Measurements from ENCODE around the gene EDAR. TPM values are rescaled to one million over a fixed set of nuclear protein-coding genes. Genes with fewer than 3 reads are reported as not detected.

Gene EDAR
- polyA plus RNA-seq, 2 of the 4 experiments (the other 2 are of a cell fraction) = 0.05 to 0.26 TPM

- H3K4me1 ChIP-seq = 0 out of 3 replicates have a peak, but pooled peaks cover 3% of the 10 kb centered on the region
- H3K4me3 ChIP-seq = no peak overlapping the region
- ChIA-PET POLR2A (no interaction called here), CTCF (no interaction called here)
- ATAC-seq (no peak), DNase-seq (ENCODE audit: low read depth in 1 of 2, low spot score in 1 of 2) (no peak), FAIRE-seq (no peak)
- 68% methylated on average over 6 of the region's 6 CpGs for WGBS (ENCODE audit: missing lambda C conversion rate)
- TF ChIP-seq RFX5 (IDR thresholded peaks at IDR 0.05) (no peak), NR3C1 (IDR thresholded peaks at IDR 0.05) (no peak), RAD21 (conservative IDR thresholded peaks at IDR 0.05 in 1 of 2, IDR thresholded peaks at IDR 0.05 in 1 of 2) (no peak), MAFK (IDR thresholded peaks at IDR 0.05; ENCODE audit: partially characterized antibody) (no peak), EHMT2 (IDR thresholded peaks at IDR 0.05; ENCODE audit: low read depth) (no peak), FOXS1 (CRISPR knock-in tag; IDR thresholded peaks at IDR 0.05) (no peak), FOSB (CRISPR knock-in tag; IDR thresholded peaks at IDR 0.05) (no peak), NPAS2 (CRISPR knock-in tag; IDR thresholded peaks at IDR 0.05; ENCODE audit: borderline replicate concordance) (no peak), SREBF2 (IDR thresholded peaks at IDR 0.05) (no peak), USF2 (IDR thresholded peaks at IDR 0.05) (no peak)
- no peak overlapping the region for H3K27ac ChIP-seq
- no peak overlapping the region for H3K4me2 ChIP-seq
- no peaks in the 10 kb centered on the region for H3K9me3 ChIP-seq
Measured at GRCh38 chr2:109029490-109030201, 40.6 kb upstream of the EDAR start.

- ChIA-PET POLR2A (no interaction called here), CTCF (no interaction called here)
- no peak for ATAC-seq
- Histone ChIP-seq H3K4me1 (0 out of 3 replicates have a peak, but pooled peaks cover 3% of the 10 kb centered on the region), H3K27ac (no peak overlapping the region), H3K4me2 (no peak overlapping the region), H3K4me3 (no peak overlapping the region), H3K9me3 (no peaks in the 10 kb centered on the region)
- FAIRE-seq = no peak
- no peak for DNase-seq (ENCODE audit: low read depth in 1 of 2, low spot score in 1 of 2)
- 75% methylated on average over 5 of the region's 5 CpGs for WGBS (ENCODE audit: missing lambda C conversion rate)
- no peak for TF ChIP-seq HMGXB4 (CRISPR knock-in tag; IDR thresholded peaks at IDR 0.05; ENCODE audit: borderline replicate concordance)
- TF ChIP-seq ZC3H11A (IDR thresholded peaks at IDR 0.05) = peak; percentile 71
Measured at GRCh38 chr2:109028738-109029489, 39.9 kb upstream of the EDAR start.

- Histone ChIP-seq H3K9me3 (no peaks in the 10 kb centered on the region), H3K4me1 (0 out of 3 replicates have a peak, but pooled peaks cover 3% of the 10 kb centered on the region), H3K4me2 (no peak overlapping the region), H3K4me3 (no peak overlapping the region), H3K27ac (no peak overlapping the region)
- ATAC-seq (0 out of 6 replicates have a peak, but pooled peaks of 1 of the 2 experiments have one; percentile 18), DNase-seq (ENCODE audit: low read depth in 1 of 2, low spot score in 1 of 2) (no peak), FAIRE-seq (no peak)
- ChIA-PET POLR2A (no interaction called here), CTCF (no interaction called here)
- 81% methylated on average over 6 of the region's 6 CpGs for WGBS (ENCODE audit: missing lambda C conversion rate)
- no peak for TF ChIP-seq HOXB13 (CRISPR knock-in tag; IDR thresholded peaks at IDR 0.05; ENCODE audit: low read depth)
- no peak for TF ChIP-seq POLR2A (IDR thresholded peaks at IDR 0.05; ENCODE audit: low read length)
Measured at GRCh38 chr2:109028277-109028676, 39.3 kb upstream of the EDAR start.

GRCh38 chr2:109027702-109028101 is 38.7 kb upstream of the EDAR start:
- ATAC-seq (no peak; a peak in 1 of 6 replicates), FAIRE-seq (no peak), DNase-seq (ENCODE audit: low read depth in 1 of 2, low spot score in 1 of 2) (no peak)
- Histone ChIP-seq H3K27ac (no peak overlapping the region), H3K4me2 (no peak overlapping the region), H3K4me1 (0 out of 3 replicates have a peak, but pooled peaks cover 3% of the 10 kb centered on the region), H3K9me3 (no peaks in the 10 kb centered on the region), H3K4me3 (no peak overlapping the region)
- ChIA-PET POLR2A (no interaction called here), CTCF (no interaction called here)
- 85% methylated on average over 5 of the region's 5 CpGs for WGBS (ENCODE audit: missing lambda C conversion rate)
- TF ChIP-seq MAFK (IDR thresholded peaks at IDR 0.05; ENCODE audit: partially characterized antibody) = no peak
- no peak for TF ChIP-seq POLR2AphosphoS2 (conservative IDR thresholded peaks at IDR 0.05; ENCODE audit: low read length)
- no peak for TF ChIP-seq REST (IDR thresholded peaks at IDR 0.05)
- no peak for TF ChIP-seq ZC3H11A (IDR thresholded peaks at IDR 0.05)
- TF ChIP-seq CHD4 (IDR thresholded peaks at IDR 0.05; ENCODE audit: borderline replicate concordance) = no peak
- TF ChIP-seq EHMT2 (IDR thresholded peaks at IDR 0.05; ENCODE audit: low read depth) = no peak
- no peak for TF ChIP-seq HMGXB4 (CRISPR knock-in tag; IDR thresholded peaks at IDR 0.05; ENCODE audit: borderline replicate concordance)
- no peak for TF ChIP-seq ZFP36 (IDR thresholded peaks at IDR 0.05; ENCODE audit: borderline replicate concordance, partially characterized antibody)
- no peak for TF ChIP-seq HES2 (IDR thresholded peaks at IDR 0.05)
